K562 (cell line): ENCODE data around the gene ANO2. TPM values are rescaled to one million over a fixed set of nuclear protein-coding genes. Genes with fewer than 3 reads are reported as not detected.

Source experiments
- ATAC-seq: fragments of 200-7000 bp; cut with Tn5 transposase; 3 replicates; pipeline ENCODE4 v1.9.1; 2020; ENCODE audit warnings: moderate library complexity
- BruUV-seq: library from RNA; stranded (reverse); fragments of 400-500 nt; replicated peaks from 2 replicates; lab custom pipeline; 2021; lab: Mats Ljungman, UMichigan
- CTCF ChIA-PET: fragments of 300-600 bp; formaldehyde crosslinking; extraction: SDS; loops from one replicate; lab custom pipeline; 2021; ENCODE audit warnings: low intra/inter-chr PET ratio; lab: Yijun Ruan, JAX
- POLR2A ChIA-PET: fragments of 300-600, 350-650 bp; sonication (Branson Sonifier 250); formaldehyde crosslinking; extraction: SDS; loops from one replicate; lab custom pipeline; 2021; ENCODE audit warnings: antibody characterized with exemption, inconsistent platforms; lab: Yijun Ruan, JAX
- DNase-seq, 4 experiments: peaks; one replicate each; pipeline versions ENCODE4 v3.0.0 to v3.0.0-alpha.2; 2011 to 2018; ENCODE audit warnings: low spot score in 3 of 4, mixed read lengths in 3 of 4; ENCODE audit errors: extremely low read depth in 1 of 4
- FAIRE-seq: peaks from 2 replicates; lab custom pipeline; 2011; peaks lifted over from hg19 to GRCh38; lab: Jason Lieb, UNC
- H2AFZ ChIP-seq: 2 replicates; pipeline ENCODE4 v1.6.0; 2011; ENCODE audit warnings: low read depth, low read length, control low read depth, inconsistent platforms
- H3K27ac ChIP-seq: fragments of 200-600 bp; 3 replicates; pipeline ENCODE4 v1.8.0; 2011; ENCODE audit warnings: low read depth, mild to moderate bottlenecking, control low read depth, inconsistent platforms, low read length, moderate library complexity, mixed read lengths; ENCODE audit errors: extremely low read depth
- H3K27me3 ChIP-seq, 2 experiments: fragments of 300-600 bp in 1 of 2; 2 replicates in 1 of 2; 3 replicates in 1 of 2; pipeline versions ENCODE4 v1.6.0 to v1.8.0; 2011; ENCODE audit warnings: inconsistent platforms in 2 of 2, low read length in 2 of 2, mild to moderate bottlenecking in 1 of 2, mixed read lengths in 1 of 2, moderate library complexity in 1 of 2; ENCODE audit not compliant: control insufficient read depth in 2 of 2, insufficient read depth in 2 of 2
- H3K36me3 ChIP-seq: fragments of 300-600 bp; 3 replicates; pipeline ENCODE4 v1.8.0; 2011; ENCODE audit warnings: mild to moderate bottlenecking, low read length, inconsistent platforms; ENCODE audit not compliant: control insufficient read depth, insufficient read depth
- H3K4me1 ChIP-seq, 2 experiments: fragments of 200-600 bp in 1 of 2; replicated peaks in 1 of 2; 2 replicates in 1 of 2; 3 replicates in 1 of 2; pipeline versions ENCODE4 v1.5.1 to v1.8.0; 2011; ENCODE audit warnings: inconsistent platforms in 2 of 2, low read length in 2 of 2, mild to moderate bottlenecking in 1 of 2, mixed read lengths in 1 of 2, moderate library complexity in 1 of 2; ENCODE audit not compliant: control insufficient read depth in 2 of 2, insufficient read depth in 2 of 2
- H3K4me2 ChIP-seq: 2 replicates; pipeline ENCODE4 v1.6.1; 2011; ENCODE audit warnings: low read length, control low read depth, inconsistent platforms, mixed read lengths; ENCODE audit not compliant: insufficient read depth
- H3K4me3 ChIP-seq: fragments of 200-600 bp; sonication (generic), shearing (Covaris generic); 2 replicates; pipeline ENCODE4 v1.5.1; 2016; ENCODE audit warnings: control low read depth, inconsistent platforms
- H3K79me2 ChIP-seq: fragments of 200-600 bp; 3 replicates; pipeline ENCODE4 v1.8.0; 2011; ENCODE audit warnings: low read length, inconsistent platforms; ENCODE audit not compliant: control insufficient read depth, insufficient read depth
- H3K9ac ChIP-seq, 2 experiments: 2 replicates each; pipeline versions ENCODE4 v1.6.0 to v1.6.1; 2011; ENCODE audit warnings: low read depth in 2 of 2, low read length in 2 of 2, control low read depth in 1 of 2, inconsistent platforms in 1 of 2, mild to moderate bottlenecking in 1 of 2, mixed read lengths in 1 of 2; ENCODE audit not compliant: insufficient read depth in 1 of 2
- H3K9me1 ChIP-seq: one replicate; pipeline ENCODE4 v1.6.0; 2011; ENCODE audit warnings: inconsistent platforms, mild to moderate bottlenecking, low read length, moderate library complexity; ENCODE audit not compliant: control insufficient read depth, insufficient read depth
- H3K9me3 ChIP-seq: replicated peaks from 2 replicates; pipeline ENCODE4 v1.5.1; 2011; ENCODE audit warnings: low read depth, low read length, inconsistent platforms; ENCODE audit not compliant: control insufficient read depth, insufficient read depth
- H4K20me1 ChIP-seq: replicated peaks from 2 replicates; pipeline ENCODE4 v1.6.1; 2011; ENCODE audit warnings: low read length, inconsistent platforms, mixed read lengths; ENCODE audit not compliant: control insufficient read depth, insufficient read depth
- CCNT2 ChIP-seq: IDR thresholded peaks from 2 replicates; pipeline ENCODE4 v1.6.1; 2011; ENCODE audit warnings: borderline replicate concordance, low read depth, mild to moderate bottlenecking, moderate library complexity, mixed read lengths, low read length; ENCODE audit not compliant: insufficient read length; ENCODE audit errors: extremely low read depth
- CEBPB ChIP-seq: fragments of 450-650 bp; IDR thresholded peaks from 2 replicates; pipeline ENCODE4 v1.6.1; 2016; ENCODE audit warnings: missing genetic modification characterization, missing compliant biosample characterization
- COPS2 ChIP-seq: fragments of 450-650 bp; conservative IDR thresholded peaks from 2 replicates; pipeline ENCODE4 v1.6.1; 2016; ENCODE audit warnings: mild to moderate bottlenecking, moderate library complexity
- HCFC1 ChIP-seq: IDR thresholded peaks from 2 replicates; pipeline ENCODE4 v1.6.1; 2012; ENCODE audit warnings: low read depth, low read length, improper control_type of control experiment
- HDAC8 ChIP-seq: fragments of 450-650 bp; IDR thresholded peaks from 2 replicates; pipeline ENCODE4 v1.6.1; 2016; ENCODE audit warnings: mild to moderate bottlenecking, missing genetic modification characterization, moderate library complexity, missing compliant biosample characterization
- HNRNPL ChIP-seq: fragments of 200-400 bp; formaldehyde crosslinking; IDR thresholded peaks from 2 replicates; pipeline ENCODE4 v1.6.1; 2017; ENCODE audit warnings: low read depth, mild to moderate bottlenecking, low read length
- KAT8 ChIP-seq: fragments of 450-650 bp; IDR thresholded peaks from 2 replicates; pipeline ENCODE4 v1.6.1; 2016; ENCODE audit warnings: low read depth, mild to moderate bottlenecking
- MBD2 ChIP-seq: sonication (generic); IDR thresholded peaks from 2 replicates; pipeline ENCODE4 v1.6.1; 2016; ENCODE audit warnings: low read depth, borderline replicate concordance
- PHF8 ChIP-seq: fragments of 200-600 bp; sonication (generic); IDR thresholded peaks from 2 replicates; pipeline ENCODE4 v1.6.1; 2012; ENCODE audit warnings: mixed run types, mild to moderate bottlenecking, inconsistent platforms, low read length, moderate library complexity, borderline replicate concordance
- RB1 ChIP-seq: fragments of 450-650 bp; IDR thresholded peaks from 2 replicates; pipeline ENCODE4 v1.6.1; 2017; ENCODE audit warnings: low read depth, mild to moderate bottlenecking
- ZSCAN32 ChIP-seq: fragments of 450-650 bp; formaldehyde crosslinking; IDR thresholded peaks from 2 replicates; pipeline ENCODE4 v1.4.0; 2020; ENCODE audit warnings: mild to moderate bottlenecking, moderate library complexity
- WGBS: fragments of 100-300 bp; shearing (Covaris generic); methylation state at CpG from one replicate; pipeline ENCODE4 v1.1.6; 2016; ENCODE audit warnings: low coverage, mixed read lengths; ENCODE audit not compliant: insufficient coverage; ENCODE audit errors: missing lambda C conversion rate; 5-methylcytosine and 5-hydroxymethylcytosine counted together
- in situ Hi-C: fragments of 300-500 bp; cut with MboI; formaldehyde crosslinking; loops from 4 replicates; pipeline ENCODE4 v1.15.0; 2018; ENCODE audit warnings: inconsistent platforms, mixed read lengths
- intact Hi-C: fragments of 100-400 bp; cut with micrococcal nuclease; formaldehyde crosslinking; loops from 2 replicates; pipeline ENCODE4 v1.14.2; 2022
- polyA plus RNA-seq, 8 experiments: library from polyadenylated mRNA; depleted of rRNA in 4 of 8; stranded (reverse) in 5 of 8; unstranded in 3 of 8; fragments of >200 nt; fragmentation: Nextera tagmentation in 2 of 8; fragmentation: Illumina TruSeq in 1 of 8; extraction: Ambion mirVana in 2 of 8; extraction: Trizol in 1 of 8; gene quantifications; 2 replicates each; pipeline versions ENCODE4 v1.2.1 to v1.2.3, GENCODE V29; 2011 to 2014; ENCODE audit warnings: inconsistent platforms in 1 of 8, missing spikeins in 1 of 8
- total RNA-seq, 7 experiments: library from RNA; depleted of rRNA in 6 of 7; stranded (reverse); fragments of >200 nt in 6 of 7; fragmentation: Illumina TruSeq in 2 of 7; extraction: Trizol in 2 of 7; gene quantifications; 2 replicates each; pipeline versions ENCODE4 v1.2.1 to v1.2.3, GENCODE V29; 2011 to 2021; ENCODE audit warnings: low replicate concordance in 1 of 7
- TF ChIP-seq, protein P1 (sequence below): fragments of 450-650 bp; IDR thresholded peaks from 2 replicates; pipeline ENCODE4 v1.6.1; 2017; ENCODE audit warnings: antibody characterized with exemption, mild to moderate bottlenecking
- TF ChIP-seq, protein P2 (sequence below): fragments of 450-650 bp; IDR thresholded peaks from 2 replicates; pipeline ENCODE4 v1.7.1; 2018; ENCODE audit warnings: mild to moderate bottlenecking, low read depth; ENCODE audit not compliant: partially characterized antibody
- TF ChIP-seq, protein P3 (sequence below), 2 experiments: fragments of 450-650 bp; conservative IDR thresholded peaks; 2 replicates each; pipeline ENCODE4 v1.6.1; 2017; ENCODE audit warnings: mild to moderate bottlenecking in 2 of 2, moderate library complexity in 2 of 2
- TF ChIP-seq, protein P4 (sequence below): fragments of 250-450 bp; sonication (Bioruptor Pico); IDR thresholded peaks from 2 replicates; pipeline ENCODE4 v1.9.0; 2021; ENCODE audit warnings: mild to moderate bottlenecking

The ANO2 gene
- total and polyA plus RNA-seq, 9 of the 15 experiments (the other 6 are each of a cell fraction or from before 2014, with no cell fraction given) = 0.64 TPM; not detected in 8

DNA sequence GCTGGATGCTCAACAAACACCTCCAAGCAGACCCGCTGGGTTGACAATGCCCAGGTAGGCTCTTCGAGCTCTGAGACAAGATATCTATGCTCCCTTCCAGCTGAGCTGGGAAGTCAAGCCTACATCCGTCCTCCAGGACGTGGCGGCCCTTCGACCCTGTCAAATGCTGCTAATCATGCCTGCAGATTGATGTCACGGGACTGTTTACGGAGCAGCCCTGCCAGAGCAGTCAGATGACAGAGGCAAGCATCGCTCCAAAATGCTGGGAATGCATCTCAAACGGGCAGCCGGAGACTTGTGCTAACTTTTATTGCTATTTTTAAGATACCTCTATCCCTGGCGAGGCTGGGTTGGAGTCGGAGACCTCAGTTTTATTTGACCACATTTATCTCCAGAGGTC lies 373.9 kb downstream of the ANO2 start:
- FAIRE-seq (no peak), ATAC-seq (no peak)
- in situ Hi-C loops = no loop called here
- TF ChIP-seq HDAC8 = no peak
- no peak for TF ChIP-seq COPS2
- TF ChIP-seq, protein P1, sequence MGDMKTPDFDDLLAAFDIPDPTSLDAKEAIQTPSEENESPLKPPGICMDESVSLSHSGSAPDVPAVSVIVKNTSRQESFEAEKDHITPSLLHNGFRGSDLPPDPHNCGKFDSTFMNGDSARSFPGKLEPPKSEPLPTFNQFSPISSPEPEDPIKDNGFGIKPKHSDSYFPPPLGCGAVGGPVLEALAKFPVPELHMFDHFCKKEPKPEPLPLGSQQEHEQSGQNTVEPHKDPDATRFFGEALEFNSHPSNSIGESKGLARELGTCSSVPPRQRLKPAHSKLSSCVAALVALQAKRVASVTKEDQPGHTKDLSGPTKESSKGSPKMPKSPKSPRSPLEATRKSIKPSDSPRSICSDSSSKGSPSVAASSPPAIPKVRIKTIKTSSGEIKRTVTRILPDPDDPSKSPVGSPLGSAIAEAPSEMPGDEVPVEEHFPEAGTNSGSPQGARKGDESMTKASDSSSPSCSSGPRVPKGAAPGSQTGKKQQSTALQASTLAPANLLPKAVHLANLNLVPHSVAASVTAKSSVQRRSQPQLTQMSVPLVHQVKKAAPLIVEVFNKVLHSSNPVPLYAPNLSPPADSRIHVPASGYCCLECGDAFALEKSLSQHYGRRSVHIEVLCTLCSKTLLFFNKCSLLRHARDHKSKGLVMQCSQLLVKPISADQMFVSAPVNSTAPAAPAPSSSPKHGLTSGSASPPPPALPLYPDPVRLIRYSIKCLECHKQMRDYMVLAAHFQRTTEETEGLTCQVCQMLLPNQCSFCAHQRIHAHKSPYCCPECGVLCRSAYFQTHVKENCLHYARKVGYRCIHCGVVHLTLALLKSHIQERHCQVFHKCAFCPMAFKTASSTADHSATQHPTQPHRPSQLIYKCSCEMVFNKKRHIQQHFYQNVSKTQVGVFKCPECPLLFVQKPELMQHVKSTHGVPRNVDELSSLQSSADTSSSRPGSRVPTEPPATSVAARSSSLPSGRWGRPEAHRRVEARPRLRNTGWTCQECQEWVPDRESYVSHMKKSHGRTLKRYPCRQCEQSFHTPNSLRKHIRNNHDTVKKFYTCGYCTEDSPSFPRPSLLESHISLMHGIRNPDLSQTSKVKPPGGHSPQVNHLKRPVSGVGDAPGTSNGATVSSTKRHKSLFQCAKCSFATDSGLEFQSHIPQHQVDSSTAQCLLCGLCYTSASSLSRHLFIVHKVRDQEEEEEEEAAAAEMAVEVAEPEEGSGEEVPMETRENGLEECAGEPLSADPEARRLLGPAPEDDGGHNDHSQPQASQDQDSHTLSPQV = no peak
- TF ChIP-seq, protein P2, sequence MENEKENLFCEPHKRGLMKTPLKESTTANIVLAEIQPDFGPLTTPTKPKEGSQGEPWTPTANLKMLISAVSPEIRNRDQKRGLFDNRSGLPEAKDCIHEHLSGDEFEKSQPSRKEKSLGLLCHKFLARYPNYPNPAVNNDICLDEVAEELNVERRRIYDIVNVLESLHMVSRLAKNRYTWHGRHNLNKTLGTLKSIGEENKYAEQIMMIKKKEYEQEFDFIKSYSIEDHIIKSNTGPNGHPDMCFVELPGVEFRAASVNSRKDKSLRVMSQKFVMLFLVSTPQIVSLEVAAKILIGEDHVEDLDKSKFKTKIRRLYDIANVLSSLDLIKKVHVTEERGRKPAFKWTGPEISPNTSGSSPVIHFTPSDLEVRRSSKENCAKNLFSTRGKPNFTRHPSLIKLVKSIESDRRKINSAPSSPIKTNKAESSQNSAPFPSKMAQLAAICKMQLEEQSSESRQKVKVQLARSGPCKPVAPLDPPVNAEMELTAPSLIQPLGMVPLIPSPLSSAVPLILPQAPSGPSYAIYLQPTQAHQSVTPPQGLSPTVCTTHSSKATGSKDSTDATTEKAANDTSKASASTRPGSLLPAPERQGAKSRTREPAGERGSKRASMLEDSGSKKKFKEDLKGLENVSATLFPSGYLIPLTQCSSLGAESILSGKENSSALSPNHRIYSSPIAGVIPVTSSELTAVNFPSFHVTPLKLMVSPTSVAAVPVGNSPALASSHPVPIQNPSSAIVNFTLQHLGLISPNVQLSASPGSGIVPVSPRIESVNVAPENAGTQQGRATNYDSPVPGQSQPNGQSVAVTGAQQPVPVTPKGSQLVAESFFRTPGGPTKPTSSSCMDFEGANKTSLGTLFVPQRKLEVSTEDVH = no peak
- TF ChIP-seq KAT8 = no peak
- TF ChIP-seq CEBPB (tag) = no peak
- TF ChIP-seq, protein P3, sequence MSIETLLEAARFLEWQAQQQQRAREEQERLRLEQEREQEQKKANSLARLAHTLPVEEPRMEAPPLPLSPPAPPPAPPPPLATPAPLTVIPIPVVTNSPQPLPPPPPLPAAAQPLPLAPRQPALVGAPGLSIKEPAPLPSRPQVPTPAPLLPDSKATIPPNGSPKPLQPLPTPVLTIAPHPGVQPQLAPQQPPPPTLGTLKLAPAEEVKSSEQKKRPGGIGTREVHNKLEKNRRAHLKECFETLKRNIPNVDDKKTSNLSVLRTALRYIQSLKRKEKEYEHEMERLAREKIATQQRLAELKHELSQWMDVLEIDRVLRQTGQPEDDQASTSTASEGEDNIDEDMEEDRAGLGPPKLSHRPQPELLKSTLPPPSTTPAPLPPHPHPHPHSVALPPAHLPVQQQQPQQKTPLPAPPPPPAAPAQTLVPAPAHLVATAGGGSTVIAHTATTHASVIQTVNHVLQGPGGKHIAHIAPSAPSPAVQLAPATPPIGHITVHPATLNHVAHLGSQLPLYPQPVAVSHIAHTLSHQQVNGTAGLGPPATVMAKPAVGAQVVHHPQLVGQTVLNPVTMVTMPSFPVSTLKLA (conservative IDR thresholded peaks at IDR 0.05) = no peak
- no peak for TF ChIP-seq PHF8
- TF ChIP-seq MBD2 = no peak
- no peak for TF ChIP-seq ZSCAN32
- no peak for TF ChIP-seq CCNT2
- no peak for TF ChIP-seq RB1
- no peak for TF ChIP-seq HNRNPL
- TF ChIP-seq HCFC1 = no peak
- TF ChIP-seq, protein P4, sequence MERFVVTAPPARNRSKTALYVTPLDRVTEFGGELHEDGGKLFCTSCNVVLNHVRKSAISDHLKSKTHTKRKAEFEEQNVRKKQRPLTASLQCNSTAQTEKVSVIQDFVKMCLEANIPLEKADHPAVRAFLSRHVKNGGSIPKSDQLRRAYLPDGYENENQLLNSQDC (CRISPR knock-in tag) = no peak

More for the DNA sequence above, 373.9 kb downstream of the ANO2 start:
- Histone ChIP-seq H3K9me1 (no peaks in the 10 kb centered on the region), H2AFZ (no peak overlapping the region), H3K4me2 (no peak overlapping the region), H3K9me3 (no peaks in the 10 kb centered on the region), H4K20me1 (no peaks in the 10 kb centered on the region; the same call in 1 of the 2 replicates), H3K27me3 (peaks cover 0 to 27% of the 10 kb centered on the region in 2 experiments; a peak in 3 of 5 replicates), H3K36me3 (no peaks in the 10 kb centered on the region), H3K4me1 (no peaks in the 10 kb centered on the region), H3K79me2 (no peaks in the 10 kb centered on the region), H3K27ac (no peak overlapping the region), H3K9ac (no peak overlapping the region), H3K4me3 (no peak overlapping the region)
- 2% methylated on average over 11 of the region's 13 CpGs for WGBS
- ChIA-PET CTCF (no interaction called here), POLR2A (no interaction called here)
- no TSS peak for BruUV-seq
- intact Hi-C loops = no loop called here
- DNase-seq = no peak
